Right lobe of liver (tissue), 4 donors: ENCODE data around the gene NMRK2.

Experiments
- CTCF ChIP-seq, 4 donors: fragments of 200-600 bp in 3 of 4; fragments of 450-650 bp in 1 of 4; IDR thresholded peaks; one replicate each; pipeline versions ENCODE4 v1.5.1 to v1.8.0; 2016 to 2022; ENCODE audit warnings: antibody characterized with exemption in 4 of 4, mild to moderate bottlenecking in 2 of 4
- POLR2A ChIP-seq: fragments of 450-650 bp; IDR thresholded peaks from one replicate; pipeline ENCODE4 v1.6.1; 2017; ENCODE audit warnings: antibody characterized with exemption, mild to moderate bottlenecking
- donor health status: DM: no; HTN: no; CAD: no.
- donor health status: DM: no; HTN: no; CAD: no.
- donor health status: DM: no; HTN: yes; CAD: no.

DNA sequence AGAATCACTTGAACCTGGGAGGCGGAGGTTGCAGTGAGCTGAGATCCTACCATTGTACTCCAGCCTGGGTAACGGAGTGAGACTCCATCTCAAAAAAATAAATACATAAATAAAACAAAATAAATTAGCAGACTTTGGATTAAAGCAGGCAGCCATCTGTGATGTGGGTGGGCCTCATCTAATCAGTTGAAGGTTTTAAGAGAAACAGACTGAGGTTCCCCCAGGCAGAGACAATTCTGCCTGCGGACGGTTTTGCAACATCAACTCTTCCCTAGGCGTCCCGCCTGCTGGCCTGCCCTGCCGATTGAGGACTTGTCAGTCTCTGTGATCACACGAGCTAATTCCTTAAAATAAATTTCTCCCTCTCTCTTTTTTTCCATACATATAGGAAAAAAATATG is 28.6 kb upstream of the NMRK2 start:
- TF ChIP-seq POLR2A (no peak), CTCF (IDR thresholded peaks at IDR 0.05) (no peak)
